ENCODE results near the gene SCAND1. TPM values are rescaled to one million over a fixed set of nuclear protein-coding genes. Genes with fewer than 3 reads are reported as not detected.

SCAND1 gene
- total RNA-seq, 1 donor from 2014 or later: 37.8 TPM

DNA sequence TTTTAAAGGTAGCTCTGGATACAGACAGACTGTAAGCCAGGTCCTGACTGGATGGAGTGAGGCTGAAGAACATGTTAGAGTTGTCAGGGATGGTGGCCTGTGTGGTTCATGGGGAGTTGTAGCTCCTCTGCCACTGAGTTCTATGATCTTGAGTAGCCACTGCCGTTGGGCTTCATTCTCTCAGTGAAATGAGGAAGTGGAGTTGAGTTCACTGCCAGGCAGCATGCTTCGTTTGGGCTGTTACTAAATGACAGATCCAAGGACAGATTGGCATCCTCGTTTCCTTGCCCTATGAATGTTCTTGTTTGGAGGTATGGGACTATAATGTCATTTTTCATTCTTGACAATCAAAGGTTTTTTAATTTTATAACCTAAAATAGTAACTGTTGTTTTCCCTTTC is 37.2 kb downstream of the SCAND1 start:
- DNase-seq (ENCODE audit: low spot score) (no peak), ATAC-seq (no peak)
- intact Hi-C loops (cut with DNase I): no loop called here

DNA sequence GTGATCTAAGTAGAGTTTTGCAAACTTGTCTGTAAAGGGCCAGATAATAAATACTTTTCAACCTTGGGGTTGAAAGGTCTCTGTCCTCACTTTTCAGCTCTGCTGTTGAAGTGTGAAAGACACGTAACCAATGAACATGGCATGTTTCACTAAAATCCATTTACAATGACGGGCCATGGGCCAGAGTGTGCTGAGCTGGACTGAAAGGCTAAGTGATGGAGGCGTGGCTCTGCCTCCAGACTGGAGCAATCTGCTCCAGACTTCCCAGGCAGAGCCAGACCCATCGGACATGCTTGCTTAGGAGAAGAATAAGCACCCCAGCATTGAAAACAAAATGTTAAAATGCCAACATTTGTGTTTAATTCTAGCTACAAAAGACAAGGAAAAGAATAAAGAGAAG is 41.4 kb downstream of the SCAND1 start:
- intact Hi-C loops (cut with DNase I): no loop called here
- DNase-seq (ENCODE audit: low spot score): no peak
- ATAC-seq: no peak

DNA sequence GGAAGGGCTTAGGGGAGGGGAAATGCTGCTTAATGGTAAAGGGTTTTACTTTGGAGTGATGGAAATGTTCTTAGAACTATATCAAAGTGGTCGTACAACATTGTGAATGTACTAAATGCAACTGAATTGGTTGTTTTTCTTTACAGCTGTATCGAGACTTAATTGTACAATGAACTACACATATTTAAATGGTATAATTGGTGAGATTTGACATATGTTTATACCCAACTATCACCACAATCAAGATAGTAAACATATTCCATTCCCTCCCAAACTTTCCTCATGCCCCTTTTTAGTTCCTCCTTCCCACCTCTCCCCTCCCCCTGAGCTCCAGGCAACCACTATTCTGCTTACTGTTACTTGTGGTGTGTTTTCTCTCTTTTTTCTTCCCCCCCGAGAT is 44.0 kb downstream of the SCAND1 start:
- DNase-seq (ENCODE audit: low spot score) (no peak), ATAC-seq (no peak)
- intact Hi-C loops (cut with DNase I): no loop called here

DNA sequence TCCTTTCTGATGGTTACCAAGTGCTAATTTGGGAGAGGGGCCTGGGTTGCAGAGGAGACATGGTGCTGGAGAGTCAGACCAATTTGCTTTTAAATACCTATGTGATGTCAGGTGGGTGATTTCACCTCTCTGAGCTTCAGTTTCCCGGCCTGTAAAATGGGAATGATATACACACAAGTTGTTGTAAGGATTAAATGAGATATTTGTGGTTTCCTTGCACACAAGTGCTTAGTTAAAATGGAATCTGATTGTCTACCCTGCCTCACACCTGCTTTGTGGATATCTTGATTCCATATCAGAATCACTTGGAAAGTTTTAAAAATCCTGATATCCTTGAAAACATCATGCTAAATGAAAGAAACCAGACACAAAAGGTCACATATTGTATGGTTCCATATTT is 44.5 kb downstream of the SCAND1 start:
- intact Hi-C loops (cut with DNase I): no loop called here
- ATAC-seq (no peak), DNase-seq (ENCODE audit: low spot score) (no peak)

DNA sequence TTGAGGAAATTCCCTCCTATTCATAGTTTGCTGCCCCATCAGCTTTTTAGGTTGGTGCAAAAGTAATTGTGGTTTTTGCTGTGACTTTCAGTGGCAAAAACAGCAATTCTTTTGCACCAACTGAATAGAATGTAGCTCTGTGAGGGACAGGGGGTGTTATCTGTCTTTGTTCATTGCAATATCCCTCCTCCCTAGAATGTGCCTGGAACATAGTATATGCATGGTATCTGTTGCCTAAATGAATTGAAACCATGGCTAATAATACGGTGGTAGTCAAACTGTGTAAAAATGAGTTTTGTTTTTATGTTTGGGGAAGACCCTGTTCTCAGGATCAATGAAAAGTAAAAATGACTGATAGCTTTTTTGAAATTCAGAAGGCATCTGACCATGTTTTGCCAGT is 45.1 kb downstream of the SCAND1 start:
- intact Hi-C loops (cut with DNase I): no loop called here
- DNase-seq (ENCODE audit: low spot score): no peak
- ATAC-seq: no peak

DNA sequence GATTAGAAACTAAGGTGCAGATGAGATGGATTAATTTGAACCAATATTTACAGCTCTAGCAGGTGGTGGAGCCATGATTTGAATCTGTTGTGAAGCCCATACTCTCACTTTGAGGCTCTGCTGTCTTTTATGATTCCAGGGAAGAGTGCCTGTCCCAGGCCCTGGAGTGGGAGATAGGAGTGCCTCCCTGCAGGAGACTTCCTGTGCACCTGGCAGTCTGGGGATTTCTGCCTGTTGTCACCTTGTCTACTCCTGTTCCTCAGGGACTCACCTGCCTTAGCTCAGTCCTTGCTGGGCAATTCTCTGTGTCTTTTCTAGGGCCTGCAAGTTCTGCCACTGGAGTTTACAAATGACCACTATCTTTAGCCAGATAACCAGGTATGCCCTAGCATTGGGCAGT is 46.3 kb downstream of the SCAND1 start:
- intact Hi-C loops (cut with DNase I): no loop called here
- ATAC-seq: no peak
- no peak for DNase-seq (ENCODE audit: low spot score)

DNA sequence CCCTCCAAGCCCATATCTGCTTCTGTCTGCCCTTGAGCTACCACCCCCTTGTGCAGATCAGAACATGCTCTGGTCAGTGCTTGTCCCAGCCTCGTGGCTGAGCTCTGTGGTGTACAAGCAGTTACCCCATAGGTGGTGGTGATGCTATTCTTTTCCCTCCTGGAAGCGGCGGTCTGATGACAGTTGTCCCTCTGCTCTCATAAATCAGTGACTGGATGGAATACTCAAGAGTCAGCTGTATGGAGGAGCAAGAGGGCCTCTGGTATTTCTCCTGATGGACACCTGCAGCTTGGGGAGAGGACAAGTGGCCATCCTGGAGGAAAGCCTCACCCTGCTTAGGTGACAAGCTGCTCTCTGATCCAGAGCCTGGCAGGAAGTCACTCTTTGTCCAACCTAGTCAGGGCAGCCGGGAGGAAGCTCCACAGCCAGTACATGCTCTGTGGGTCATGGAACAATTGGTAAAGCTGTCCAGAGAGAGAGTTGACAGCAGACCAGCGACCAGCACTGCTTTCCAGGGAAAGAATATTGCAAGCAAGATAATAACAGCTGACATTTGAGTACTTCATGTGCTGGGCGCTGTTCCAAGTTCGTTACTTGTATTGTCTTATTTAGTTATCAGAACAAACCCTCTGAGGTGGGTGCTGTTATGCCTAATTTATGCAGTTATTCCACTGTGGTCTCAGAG is 47.1 kb downstream of the SCAND1 start:
- intact Hi-C loops (cut with DNase I): no loop called here
- DNase-seq (ENCODE audit: low spot score): no peak
- no peak for ATAC-seq

DNA sequence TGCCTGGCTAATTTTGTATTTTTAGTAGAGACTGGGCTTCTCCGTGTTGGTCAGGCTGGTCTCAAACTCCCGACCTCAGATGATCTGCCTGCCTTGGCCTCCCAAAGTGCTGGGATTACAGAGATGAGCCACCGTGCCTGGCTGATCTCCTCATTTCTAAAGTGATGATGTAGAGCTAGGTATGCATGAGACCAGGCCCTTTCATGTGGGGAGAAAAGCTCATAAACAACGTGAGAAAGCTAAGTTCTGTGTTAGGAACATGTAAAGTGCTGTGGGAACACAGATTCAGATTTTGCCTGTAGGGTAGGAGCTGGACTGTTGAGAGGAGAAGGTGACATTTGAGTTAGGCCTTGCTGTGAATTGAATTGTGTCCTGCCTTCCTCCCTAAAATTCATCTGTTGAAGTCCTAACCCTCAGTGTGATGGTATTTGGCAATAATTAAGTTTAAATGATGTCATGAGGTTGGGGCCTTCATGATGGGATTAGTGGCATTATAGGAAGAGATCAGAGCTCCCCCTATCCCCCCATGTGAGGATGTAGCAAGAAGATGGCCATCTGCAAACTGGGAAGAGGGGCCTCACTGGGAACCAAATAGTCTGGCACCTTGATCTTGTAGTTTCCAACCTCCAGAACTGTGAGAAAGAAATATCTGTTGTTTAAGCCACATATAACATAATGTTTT is 49.2 kb downstream of the SCAND1 start:
- intact Hi-C loops (cut with DNase I): no loop called here
- DNase-seq (ENCODE audit: low spot score): no peak
- ATAC-seq: no peak

DNA sequence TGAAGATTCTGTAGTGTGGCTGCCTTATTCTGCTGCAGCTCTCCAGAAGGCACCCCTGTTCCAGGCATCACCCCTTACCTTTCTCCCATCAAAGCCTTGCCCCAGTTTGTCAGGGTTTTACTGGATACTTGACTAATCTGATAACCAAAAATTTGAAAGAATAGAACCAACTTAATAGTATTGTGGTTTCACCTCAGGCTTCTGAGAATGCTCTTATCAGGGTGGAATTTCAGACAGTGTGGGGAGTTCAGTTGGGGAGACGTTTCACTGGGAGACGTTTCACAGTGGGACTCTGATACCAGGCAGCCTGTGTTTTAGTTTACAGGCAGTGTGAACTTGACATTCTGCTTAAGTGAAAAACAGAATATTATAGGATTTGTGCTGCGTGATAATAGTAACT is 50.5 kb downstream of the SCAND1 start:
- intact Hi-C loops (cut with DNase I): no loop called here
- DNase-seq (ENCODE audit: low spot score): no peak
- no peak for ATAC-seq

Other genes with a start within 250 kb of the SCAND1 start
- gene RBM39, start 212.2 kb downstream of the SCAND1 start, total RNA-seq: 438 TPM
- gene PHF20, start 182.5 kb downstream of the SCAND1 start, total RNA-seq: 74.2 TPM
- 4.4 TPM for gene CNBD2, start 14.1 kb upstream of the SCAND1 start, total RNA-seq
- gene EPB41L1, start 200.2 kb upstream of the SCAND1 start, total RNA-seq: 53.2 TPM